RWPE1 (cell line): ENCODE results near the gene UBE2N.

Experiments used
- CTCF ChIA-PET: fragments of 350-600 bp; sonication (Branson Sonifier 250); formaldehyde crosslinking; extraction: SDS; loops from one replicate; lab custom pipeline; 2021; lab: Yijun Ruan, JAX
- POLR2A ChIA-PET: fragments of 400-600 bp; formaldehyde crosslinking; extraction: SDS; loops from one replicate; lab custom pipeline; 2020; ENCODE audit warnings: antibody characterized with exemption; ENCODE audit not compliant: low non-redundant PET; lab: Yijun Ruan, JAX
- DNase-seq: peaks from one replicate; pipeline ENCODE4 v3.0.0; 2012; ENCODE audit warnings: low spot score
- H3K27ac ChIP-seq: fragments of 450-650 bp; 2 replicates; pipeline ENCODE4 v1.5.1; 2017
- CTCF ChIP-seq: fragments of 450-650 bp; conservative IDR thresholded peaks from 2 replicates; pipeline ENCODE4 v1.5.1; 2017; ENCODE audit warnings: low read depth, mild to moderate bottlenecking

The UBE2N gene

GRCh38 chr12:93448796-93449195, 7.0 kb upstream of the UBE2N start:
- DNase-seq = no peak
- ChIA-PET CTCF (no interaction called here), POLR2A (no interaction called here)
- TF ChIP-seq CTCF = no peak
- no peak overlapping the region for H3K27ac ChIP-seq

- no peak overlapping the region for H3K27ac ChIP-seq
- CTCF ChIA-PET = no interaction called here
- DNase-seq = no peak
- no peak for TF ChIP-seq CTCF
- POLR2A ChIA-PET = no interaction called here
Observed at GRCh38 chr12:93447555-93448290, 6.0 kb upstream of the UBE2N start.

GRCh38 chr12:93443576-93443975, 1.8 kb upstream of the UBE2N start:
- ChIA-PET POLR2A (no interaction called here), CTCF (no interaction called here)
- TF ChIP-seq CTCF = no peak

GRCh38 chr12:93442411-93443340, 929 bp upstream of the UBE2N start:
- DNase-seq = peak; percentile 5
- ChIA-PET CTCF (no interaction called here), POLR2A (no interaction called here)
- no peak for TF ChIP-seq CTCF
- peak overlapping the region; percentile 91 for H3K27ac ChIP-seq

More at GRCh38 chr12:93443576-93443975, 1.8 kb upstream of the UBE2N start:
- no peak for DNase-seq
- H3K27ac ChIP-seq = no peak overlapping the region

GRCh38 chr12:93441081-93441616, 598 bp downstream of the UBE2N start:
- ChIA-PET POLR2A (no interaction called here), CTCF (no interaction called here)
- peak; percentile 36 for DNase-seq
- peak overlapping the region; percentile 91 for H3K27ac ChIP-seq
- no peak for TF ChIP-seq CTCF

GRCh38 chr12:93440043-93440835, 1.5 kb downstream of the UBE2N start:
- no peak overlapping the region for H3K27ac ChIP-seq
- DNase-seq = no peak
- CTCF ChIA-PET = no interaction called here
- TF ChIP-seq CTCF = no peak
- POLR2A ChIA-PET = no interaction called here
